A673 (cell line): ENCODE measurements around the gene C13orf46.

Experiments used
- CTCF ChIP-seq: fragments of 300-800, 200-600 bp; sonication (generic); conservative IDR thresholded peaks from 2 replicates; pipeline ENCODE4 v1.5.1; 2017; ENCODE audit warnings: low read depth, mild to moderate bottlenecking, antibody characterized with exemption, low read length, moderate library complexity, mixed read lengths
- EZH2 ChIP-seq: fragments of 200-600 bp; sonication (generic); IDR thresholded peaks from 2 replicates; pipeline ENCODE4 v1.6.1; 2017; ENCODE audit warnings: borderline replicate concordance, low read depth, mild to moderate bottlenecking, mixed read lengths, antibody characterized with exemption, low read length; ENCODE audit not compliant: poor library complexity, severe bottlenecking

- TF ChIP-seq CTCF (no peak), EZH2 (no peak)
These were observed 6.7 kb upstream of the C13orf46 start for GRCh38 chr13:113980489-113981064.
